Measurements from ENCODE around the gene LRP1.

LRP1 gene

GRCh38 chr12:57193706-57194245 is 65.5 kb downstream of the LRP1 start:
- no peak for DNase-seq (ENCODE audit: low read depth in 2 of 2)

DNA sequence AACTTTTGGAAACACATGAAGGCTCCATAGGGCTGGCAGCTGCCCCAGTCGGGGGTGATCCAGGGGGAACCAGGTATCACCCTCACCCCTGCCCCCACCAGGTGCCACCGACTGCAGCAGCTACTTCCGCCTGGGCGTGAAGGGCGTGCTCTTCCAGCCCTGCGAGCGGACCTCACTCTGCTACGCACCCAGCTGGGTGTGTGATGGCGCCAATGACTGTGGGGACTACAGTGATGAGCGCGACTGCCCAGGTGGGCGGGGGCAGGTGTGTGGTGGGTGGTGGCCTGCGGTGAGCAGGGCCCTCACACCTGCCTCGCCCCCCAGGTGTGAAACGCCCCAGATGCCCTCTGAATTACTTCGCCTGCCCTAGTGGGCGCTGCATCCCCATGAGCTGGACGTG is 66.0 kb downstream of the LRP1 start:
- no peak for DNase-seq (ENCODE audit: low read depth in 2 of 2)

GRCh38 chr12:57195186-57195585 is 66.9 kb downstream of the LRP1 start:
- DNase-seq (ENCODE audit: low read depth in 2 of 2) = no peak

DNA sequence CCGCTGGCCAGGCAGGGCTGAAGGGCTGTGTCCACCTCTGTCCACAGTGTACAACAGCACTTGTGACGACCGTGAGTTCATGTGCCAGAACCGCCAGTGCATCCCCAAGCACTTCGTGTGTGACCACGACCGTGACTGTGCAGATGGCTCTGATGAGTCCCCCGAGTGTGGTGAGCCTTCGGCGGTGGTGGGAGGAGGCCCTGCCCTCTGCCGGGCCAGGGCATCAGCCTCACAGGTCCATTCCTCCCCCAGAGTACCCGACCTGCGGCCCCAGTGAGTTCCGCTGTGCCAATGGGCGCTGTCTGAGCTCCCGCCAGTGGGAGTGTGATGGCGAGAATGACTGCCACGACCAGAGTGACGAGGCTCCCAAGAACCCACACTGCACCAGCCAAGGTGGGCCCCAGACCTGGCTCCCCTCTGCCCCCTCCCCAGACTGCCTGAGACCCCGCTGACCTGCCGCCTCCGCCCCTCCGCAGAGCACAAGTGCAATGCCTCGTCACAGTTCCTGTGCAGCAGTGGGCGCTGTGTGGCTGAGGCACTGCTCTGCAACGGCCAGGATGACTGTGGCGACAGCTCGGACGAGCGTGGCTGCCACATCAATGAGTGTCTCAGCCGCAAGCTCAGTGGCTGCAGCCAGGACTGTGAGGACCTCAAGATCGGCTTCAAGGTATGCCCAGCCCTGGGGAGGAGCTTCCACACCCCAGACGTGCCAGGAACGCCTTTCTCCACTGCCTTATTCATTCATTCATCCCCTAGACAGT is 67.5 kb downstream of the LRP1 start:
- no peak for DNase-seq (ENCODE audit: low read depth in 2 of 2)

DNA sequence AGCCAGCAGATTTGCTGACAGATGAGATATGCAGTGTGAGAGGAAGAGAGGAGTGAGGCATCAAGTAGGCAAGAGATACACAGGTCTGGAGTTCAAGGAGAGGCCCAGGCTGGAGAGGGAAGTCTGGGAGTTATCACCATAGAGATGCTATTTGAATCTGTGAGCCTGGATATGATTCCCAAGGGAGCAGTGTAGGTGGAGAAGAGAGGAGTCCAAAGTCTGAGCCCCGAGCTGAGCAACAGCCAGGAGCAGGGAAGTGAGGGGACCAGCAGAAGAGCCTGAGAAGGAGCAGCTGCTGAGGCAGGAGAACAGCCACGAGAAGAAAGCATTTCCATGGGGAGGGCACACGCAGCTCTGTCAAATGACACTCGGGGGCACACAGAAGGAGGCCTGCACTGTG is 68.2 kb downstream of the LRP1 start:
- no peak for DNase-seq (ENCODE audit: low read depth in 2 of 2)

- DNase-seq (ENCODE audit: low read depth in 2 of 2) = no peak
Measured at GRCh38 chr12:57196956-57197355, 68.7 kb downstream of the LRP1 start.

GRCh38 chr12:57198329-57198728 is 70.0 kb downstream of the LRP1 start:
- no peak for DNase-seq (ENCODE audit: low read depth in 2 of 2)

DNA sequence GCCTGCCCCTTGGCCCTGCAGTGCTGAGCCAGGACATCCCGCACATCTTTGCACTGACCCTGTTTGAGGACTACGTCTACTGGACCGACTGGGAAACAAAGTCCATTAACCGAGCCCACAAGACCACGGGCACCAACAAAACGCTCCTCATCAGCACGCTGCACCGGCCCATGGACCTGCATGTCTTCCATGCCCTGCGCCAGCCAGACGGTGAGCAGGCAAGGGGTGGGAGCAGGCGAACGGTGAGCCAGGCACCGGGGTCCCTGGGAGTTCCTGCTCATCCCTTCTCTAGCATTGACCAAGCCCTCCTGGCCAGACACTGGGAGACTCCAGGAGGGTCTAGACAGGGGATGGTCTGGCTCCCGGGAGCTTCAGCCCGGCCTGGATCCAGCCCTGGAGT is 70.9 kb downstream of the LRP1 start:
- no peak for DNase-seq (ENCODE audit: low read depth in 2 of 2)

- DNase-seq (ENCODE audit: low read depth in 2 of 2) = no peak
Measured at GRCh38 chr12:57200497-57200896, 72.2 kb downstream of the LRP1 start.

GRCh38 chr12:57201219-57201618 is 72.9 kb downstream of the LRP1 start:
- no peak for DNase-seq (ENCODE audit: low read depth in 2 of 2)

- no peak for DNase-seq (ENCODE audit: low read depth in 2 of 2)
Measured at GRCh38 chr12:57201631-57202030, 73.3 kb downstream of the LRP1 start.

DNA sequence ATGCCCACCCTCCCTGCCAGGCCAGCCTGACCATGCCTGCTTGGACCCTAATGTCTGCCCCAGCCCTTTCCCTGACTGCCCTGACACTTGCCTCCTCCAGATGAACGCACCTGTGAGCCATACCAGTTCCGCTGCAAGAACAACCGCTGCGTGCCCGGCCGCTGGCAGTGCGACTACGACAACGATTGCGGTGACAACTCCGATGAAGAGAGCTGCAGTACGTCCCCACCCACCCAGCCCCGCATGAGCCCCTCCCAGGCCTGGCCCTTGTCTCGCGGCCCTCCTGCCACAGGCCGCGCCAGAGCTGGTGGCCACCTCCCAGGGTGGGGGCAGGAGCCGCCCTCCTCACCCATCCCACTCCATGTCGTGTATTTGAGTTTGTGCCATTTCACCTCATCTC is 74.0 kb downstream of the LRP1 start:
- no peak for DNase-seq (ENCODE audit: low read depth in 2 of 2)

- no peak for DNase-seq (ENCODE audit: low read depth in 2 of 2)
Measured at GRCh38 chr12:57203201-57203600, 74.9 kb downstream of the LRP1 start.

GRCh38 chr12:57203791-57204190 is 75.5 kb downstream of the LRP1 start:
- no peak for DNase-seq (ENCODE audit: low read depth in 2 of 2)

DNA sequence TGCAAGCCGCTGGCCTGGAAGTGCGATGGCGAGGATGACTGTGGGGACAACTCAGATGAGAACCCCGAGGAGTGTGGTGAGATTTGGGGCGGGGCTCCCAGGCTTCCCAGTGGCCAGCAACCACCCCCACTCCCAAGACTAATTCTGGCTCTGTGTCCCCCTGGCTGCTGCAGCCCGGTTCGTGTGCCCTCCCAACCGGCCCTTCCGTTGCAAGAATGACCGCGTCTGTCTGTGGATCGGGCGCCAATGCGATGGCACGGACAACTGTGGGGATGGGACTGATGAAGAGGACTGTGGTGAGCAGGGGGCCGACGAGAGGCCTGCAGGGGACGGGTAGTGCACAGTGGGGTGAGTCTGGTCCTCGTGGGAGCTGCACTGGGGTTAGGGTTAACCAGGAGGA is 76.2 kb downstream of the LRP1 start:
- no peak for DNase-seq (ENCODE audit: low read depth in 2 of 2)

DNA sequence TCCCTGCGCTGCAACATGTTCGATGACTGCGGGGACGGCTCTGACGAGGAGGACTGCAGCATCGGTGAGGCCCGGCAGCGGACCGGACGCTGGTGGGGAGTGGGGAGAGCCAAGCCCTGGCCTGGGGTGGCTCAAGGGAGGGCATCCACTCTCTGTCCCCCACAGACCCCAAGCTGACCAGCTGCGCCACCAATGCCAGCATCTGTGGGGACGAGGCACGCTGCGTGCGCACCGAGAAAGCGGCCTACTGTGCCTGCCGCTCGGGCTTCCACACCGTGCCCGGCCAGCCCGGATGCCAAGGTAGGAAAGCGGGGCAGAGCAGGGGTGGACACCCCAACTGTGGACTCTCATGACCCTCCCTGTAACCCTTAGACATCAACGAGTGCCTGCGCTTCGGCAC is 76.9 kb downstream of the LRP1 start:
- DNase-seq (ENCODE audit: low read depth in 2 of 2) = no peak

- DNase-seq (ENCODE audit: low read depth in 2 of 2) = no peak
Measured at GRCh38 chr12:57205931-57206330, 77.6 kb downstream of the LRP1 start.

GRCh38 chr12:57207731-57208630 is 79.7 kb downstream of the LRP1 start:
- no peak for DNase-seq (ENCODE audit: low read depth in 2 of 2)

DNA sequence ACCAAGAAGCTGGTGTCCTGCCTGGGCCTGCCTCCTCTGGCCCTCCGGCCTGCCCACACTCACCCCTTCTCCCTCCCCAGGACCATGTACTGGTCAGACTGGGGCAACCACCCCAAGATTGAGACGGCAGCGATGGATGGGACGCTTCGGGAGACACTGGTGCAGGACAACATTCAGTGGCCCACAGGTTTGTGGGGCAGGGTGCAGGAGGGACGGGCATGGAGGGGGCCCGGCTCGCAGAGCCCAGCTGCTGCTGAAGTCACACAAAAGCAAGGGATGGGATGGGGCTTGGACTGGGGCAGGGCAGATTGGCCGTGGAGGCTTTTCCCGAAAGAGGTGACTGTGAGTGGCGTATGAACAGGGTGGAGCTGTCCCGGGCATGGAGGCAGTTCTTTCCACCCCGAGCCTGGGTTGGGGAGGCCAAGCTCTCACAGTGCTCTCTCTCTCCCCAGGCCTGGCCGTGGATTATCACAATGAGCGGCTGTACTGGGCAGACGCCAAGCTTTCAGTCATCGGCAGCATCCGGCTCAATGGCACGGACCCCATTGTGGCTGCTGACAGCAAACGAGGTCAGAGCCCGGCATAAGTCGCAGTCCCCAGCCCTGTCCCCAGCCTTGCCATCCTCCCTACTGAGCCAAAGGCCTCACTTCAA is 80.5 kb downstream of the LRP1 start:
- DNase-seq (ENCODE audit: low read depth in 2 of 2) = no peak

GRCh38 chr12:57209916-57210315 is 81.6 kb downstream of the LRP1 start:
- no peak for DNase-seq (ENCODE audit: low read depth in 2 of 2)

GRCh38 chr12:57210461-57210860 is 82.2 kb downstream of the LRP1 start:
- no peak for DNase-seq (ENCODE audit: low read depth in 2 of 2)

GRCh38 chr12:57210926-57211692 is 82.8 kb downstream of the LRP1 start:
- no peak for DNase-seq (ENCODE audit: low read depth in 2 of 2)
